Activated gamma-delta T cell (primary cell): ENCODE results near the gene APOE.
"Not testable (repeated sequence)": the region's sequence is repeated elsewhere in the genome, so short reads cannot be mapped to it uniquely, and the experiment has no call there.

ENCODE experiments used
- DNase-seq: peaks from one replicate; lab custom pipeline; 2025; lab: John Stamatoyannopoulos, UW
- total RNA-seq, 2 donors: gene quantifications; one replicate each; lab custom pipeline; 2026; lab: John Stamatoyannopoulos, UW

Gene APOE
- total RNA-seq, result 0.52 to 0.92 reads per million in 2 donors

- no peak for DNase-seq
Observed at GRCh38 chr19:44905437-44906160, at the start of gene APOE. Gene APOE (plus strand): TSS chr19:44905796. CDS start chr19:44906625, 829 bp downstream.

GRCh38 chr19:44856421-44857083 lies 49.0 kb upstream of the APOE start:
- DNase-seq, result no peak

- DNase-seq, result no peak
Observed at GRCh38 chr19:44857837-44858236, 47.8 kb upstream of the APOE start.

- DNase-seq, result not testable (repeated sequence)
Observed at GRCh38 chr19:44861576-44861975, 44.0 kb upstream of the APOE start.

- DNase-seq, result no peak
Observed at GRCh38 chr19:44863990-44864389, 41.6 kb upstream of the APOE start.

- DNase-seq, result no peak
Observed at GRCh38 chr19:44865196-44865767, 40.3 kb upstream of the APOE start.

GRCh38 chr19:44866664-44867063 lies 38.9 kb upstream of the APOE start:
- no peak for DNase-seq

GRCh38 chr19:44867578-44867977 lies 38.0 kb upstream of the APOE start:
- DNase-seq, result no peak

- DNase-seq, result no peak
Observed at GRCh38 chr19:44869733-44870470, 35.7 kb upstream of the APOE start.

- no peak for DNase-seq
Observed at GRCh38 chr19:44871809-44872208, 33.8 kb upstream of the APOE start.

- DNase-seq, result no peak
Observed at GRCh38 chr19:44872661-44873060, 32.9 kb upstream of the APOE start.

GRCh38 chr19:44874317-44874716 lies 31.3 kb upstream of the APOE start:
- DNase-seq, result no peak

- DNase-seq, result no peak
Observed at GRCh38 chr19:44875666-44876451, 29.7 kb upstream of the APOE start.

GRCh38 chr19:44876930-44877535 lies 28.6 kb upstream of the APOE start:
- no peak for DNase-seq

- DNase-seq, result no peak
Observed at GRCh38 chr19:44878120-44878865, 27.3 kb upstream of the APOE start.

- DNase-seq, result no peak
Observed at GRCh38 chr19:44879309-44880065, 26.1 kb upstream of the APOE start.

- DNase-seq, result no peak
Observed at GRCh38 chr19:44882063-44882462, 23.5 kb upstream of the APOE start.

GRCh38 chr19:44882619-44883397 lies 22.8 kb upstream of the APOE start:
- not testable (repeated sequence) for DNase-seq

GRCh38 chr19:44883922-44884321 lies 21.7 kb upstream of the APOE start:
- DNase-seq, result no peak
